ENCODE data around the gene CCR3. TPM values are rescaled to one million over a fixed set of nuclear protein-coding genes. Genes with fewer than 3 reads are reported as not detected.

The CCR3 gene
- total RNA-seq, 1 experiment from 2014 or later, result not detected

- no peaks in the 10 kb centered on the region for H3K36me3 ChIP-seq
- no peak for DNase-seq
- H3K9me3 ChIP-seq, result no peaks in the 10 kb centered on the region
- no peak overlapping the region for H3K4me3 ChIP-seq
- no peaks in the 10 kb centered on the region for H3K27me3 ChIP-seq
Measured at GRCh38 chr3:46283881-46284450, 41.7 kb downstream of the CCR3 start.

- DNase-seq, result no peak
- no peak overlapping the region for H3K4me3 ChIP-seq
- H3K27me3 ChIP-seq, result no peaks in the 10 kb centered on the region
- no peaks in the 10 kb centered on the region for H3K36me3 ChIP-seq
- no peaks in the 10 kb centered on the region for H3K9me3 ChIP-seq
Measured at GRCh38 chr3:46284981-46285683, 42.9 kb downstream of the CCR3 start.

- Histone ChIP-seq H3K27me3 (no peaks in the 10 kb centered on the region), H3K36me3 (no peaks in the 10 kb centered on the region), H3K9me3 (no peaks in the 10 kb centered on the region), H3K4me3 (no peak overlapping the region)
- no peak for DNase-seq
Measured at GRCh38 chr3:46285931-46286619, 43.8 kb downstream of the CCR3 start.

- no peaks in the 10 kb centered on the region for H3K9me3 ChIP-seq
- no peaks in the 10 kb centered on the region for H3K27me3 ChIP-seq
- H3K4me3 ChIP-seq, result no peak overlapping the region
- no peak for DNase-seq
- no peaks in the 10 kb centered on the region for H3K36me3 ChIP-seq
Measured at GRCh38 chr3:46286947-46287565, 44.8 kb downstream of the CCR3 start.

- Histone ChIP-seq H3K9me3 (no peaks in the 10 kb centered on the region), H3K27me3 (no peaks in the 10 kb centered on the region), H3K36me3 (no peaks in the 10 kb centered on the region), H3K4me3 (no peak overlapping the region)
- DNase-seq, result no peak
Measured at GRCh38 chr3:46289551-46289950, 47.3 kb downstream of the CCR3 start.

GRCh38 chr3:46289966-46290365, 47.7 kb downstream of the CCR3 start:
- Histone ChIP-seq H3K4me3 (no peak overlapping the region), H3K27me3 (no peaks in the 10 kb centered on the region), H3K36me3 (no peaks in the 10 kb centered on the region), H3K9me3 (no peaks in the 10 kb centered on the region)
- DNase-seq, result no peak

GRCh38 chr3:46291046-46291445, 48.8 kb downstream of the CCR3 start:
- Histone ChIP-seq H3K9me3 (no peaks in the 10 kb centered on the region), H3K36me3 (no peaks in the 10 kb centered on the region), H3K27me3 (no peaks in the 10 kb centered on the region), H3K4me3 (no peak overlapping the region)
- no peak for DNase-seq

GRCh38 chr3:46293035-46293724, 50.9 kb downstream of the CCR3 start:
- no peak for DNase-seq
- H3K9me3 ChIP-seq, result no peaks in the 10 kb centered on the region
- no peak overlapping the region for H3K4me3 ChIP-seq
- H3K27me3 ChIP-seq, result no peaks in the 10 kb centered on the region
- no peaks in the 10 kb centered on the region for H3K36me3 ChIP-seq

- Histone ChIP-seq H3K9me3 (no peaks in the 10 kb centered on the region), H3K4me3 (no peak overlapping the region)
- DNase-seq, result no peak
Measured at GRCh38 chr3:46293991-46294833, 52.0 kb downstream of the CCR3 start.

GRCh38 chr3:46296826-46297225, 54.6 kb downstream of the CCR3 start:
- no peak for DNase-seq
- Histone ChIP-seq H3K4me3 (no peak overlapping the region), H3K9me3 (no peaks in the 10 kb centered on the region), H3K36me3 (no peaks in the 10 kb centered on the region), H3K27me3 (no peaks in the 10 kb centered on the region)

More at GRCh38 chr3:46293991-46294833, 52.0 kb downstream of the CCR3 start:
- no peaks in the 10 kb centered on the region for H3K36me3 ChIP-seq
- H3K27me3 ChIP-seq, result no peaks in the 10 kb centered on the region

- Histone ChIP-seq H3K36me3 (no peaks in the 10 kb centered on the region), H3K9me3 (no peaks in the 10 kb centered on the region), H3K27me3 (no peaks in the 10 kb centered on the region), H3K4me3 (no peak overlapping the region)
- DNase-seq, result peak; percentile 6
Measured at GRCh38 chr3:46297658-46298423, 55.6 kb downstream of the CCR3 start.

- 0 out of 2 replicates have a peak, but pooled peaks cover 2% of the 10 kb centered on the region for H3K27me3 ChIP-seq
- no peaks in the 10 kb centered on the region for H3K9me3 ChIP-seq
- H3K4me3 ChIP-seq, result no peak overlapping the region
- no peak for DNase-seq
- no peaks in the 10 kb centered on the region for H3K36me3 ChIP-seq
Measured at GRCh38 chr3:46298871-46299607, 56.8 kb downstream of the CCR3 start.

GRCh38 chr3:46299608-46300460, 57.6 kb downstream of the CCR3 start:
- 0 out of 2 replicates have a peak, but pooled peaks cover 2% of the 10 kb centered on the region for H3K27me3 ChIP-seq
- no peak overlapping the region for H3K4me3 ChIP-seq
- DNase-seq, result no peak

GRCh38 chr3:46300461-46300789, 58.2 kb downstream of the CCR3 start:
- H3K36me3 ChIP-seq, result no peaks in the 10 kb centered on the region
- H3K4me3 ChIP-seq, result no peak overlapping the region
- H3K27me3 ChIP-seq, result peaks cover 2% of the 10 kb centered on the region; the same call in 1 of the 2 replicates
- H3K9me3 ChIP-seq, result no peaks in the 10 kb centered on the region
- DNase-seq, result no peak

More at GRCh38 chr3:46299608-46300460, 57.6 kb downstream of the CCR3 start:
- Histone ChIP-seq H3K9me3 (no peaks in the 10 kb centered on the region), H3K36me3 (no peaks in the 10 kb centered on the region)

Data from MG63 (cell line).